ELR (cell line): Measurements from ENCODE around the gene SPTLC3.

Experiments
- DNase-seq: peaks from one replicate; pipeline ENCODE4 v3.0.0-alpha.2; 2015; ENCODE audit warnings: low read depth

Gene SPTLC3

DNA sequence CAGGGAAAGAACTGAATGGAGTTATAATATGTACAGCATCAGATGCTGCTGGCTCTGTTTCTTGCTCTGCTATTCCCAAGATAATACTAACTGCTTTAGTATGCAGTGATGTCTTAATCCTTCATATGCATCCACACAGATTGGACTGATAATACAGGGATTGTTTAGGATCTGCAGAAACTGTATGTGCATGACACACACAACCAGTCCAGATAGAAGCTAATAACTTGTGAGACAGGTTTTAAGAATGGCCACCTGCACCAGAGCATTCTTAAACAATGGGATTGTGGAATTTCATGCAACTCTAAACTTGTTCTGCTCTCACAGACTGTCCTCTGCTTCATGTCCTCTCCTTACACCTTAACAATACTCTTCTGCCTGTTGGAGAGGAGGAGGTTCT lies 90.9 kb downstream of the SPTLC3 start:
- no peak for DNase-seq

GRCh38 chr20:13101276-13101675 lies 92.5 kb downstream of the SPTLC3 start:
- peak; percentile 20 for DNase-seq

DNA sequence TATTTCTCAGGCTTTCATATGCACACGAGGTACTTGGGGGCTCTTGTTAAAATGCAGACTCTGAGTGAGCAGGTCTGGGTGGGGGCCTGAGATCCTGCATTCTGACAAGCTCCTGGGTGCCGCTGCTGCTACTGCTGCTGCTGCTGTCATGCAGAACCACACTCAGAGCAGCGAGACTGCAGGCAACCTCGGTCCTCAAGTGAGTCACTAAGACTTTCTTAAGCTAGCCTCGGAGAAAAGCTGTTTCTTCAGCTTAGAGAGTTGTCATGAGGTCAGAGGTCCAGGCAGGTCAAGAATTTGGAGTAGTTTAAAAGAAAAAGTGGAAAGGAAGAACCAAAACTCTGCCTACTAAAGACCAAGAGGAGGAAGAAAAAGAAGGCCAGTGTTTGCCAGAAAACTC lies 92.9 kb downstream of the SPTLC3 start:
- peak; percentile 63 for DNase-seq

DNA sequence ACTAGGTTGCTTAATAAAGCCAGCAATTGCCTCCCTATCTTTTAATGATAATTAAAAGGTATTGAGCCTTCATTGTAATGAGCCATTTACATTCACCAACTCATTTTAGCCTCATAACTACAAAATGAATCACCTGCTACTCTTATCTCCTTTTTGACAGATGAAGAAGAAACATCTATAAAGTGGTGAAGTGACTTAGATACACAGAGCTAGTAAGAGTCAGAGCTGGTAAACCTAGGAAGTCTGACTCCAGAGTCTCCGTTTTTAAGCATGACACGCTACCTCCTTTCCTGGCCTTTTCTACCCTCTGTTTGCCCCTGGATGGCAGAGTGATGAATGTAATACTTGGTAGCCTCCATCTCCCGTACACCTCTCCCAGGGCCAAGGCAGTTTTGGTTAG lies 93.5 kb downstream of the SPTLC3 start:
- DNase-seq = no peak

DNA sequence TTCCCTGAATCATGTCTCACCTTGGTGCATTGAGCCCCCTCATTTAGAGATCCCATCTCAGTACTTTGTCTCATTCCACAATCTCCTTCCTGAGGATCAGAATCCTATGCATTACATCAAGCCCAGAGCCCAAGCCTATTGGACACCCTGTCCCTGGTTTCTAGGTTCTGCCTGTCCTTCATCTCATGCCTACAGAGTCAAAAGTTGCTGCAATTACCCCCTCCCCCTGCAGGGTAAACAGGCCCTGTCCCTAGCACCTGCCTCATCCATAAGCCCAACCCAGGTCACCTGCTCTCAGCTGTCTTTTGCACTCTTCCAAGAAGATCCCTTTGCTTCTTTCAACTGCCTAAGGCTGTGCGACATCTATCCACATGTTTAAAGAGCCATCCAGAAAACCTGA lies 93.9 kb downstream of the SPTLC3 start:
- no peak for DNase-seq

DNA sequence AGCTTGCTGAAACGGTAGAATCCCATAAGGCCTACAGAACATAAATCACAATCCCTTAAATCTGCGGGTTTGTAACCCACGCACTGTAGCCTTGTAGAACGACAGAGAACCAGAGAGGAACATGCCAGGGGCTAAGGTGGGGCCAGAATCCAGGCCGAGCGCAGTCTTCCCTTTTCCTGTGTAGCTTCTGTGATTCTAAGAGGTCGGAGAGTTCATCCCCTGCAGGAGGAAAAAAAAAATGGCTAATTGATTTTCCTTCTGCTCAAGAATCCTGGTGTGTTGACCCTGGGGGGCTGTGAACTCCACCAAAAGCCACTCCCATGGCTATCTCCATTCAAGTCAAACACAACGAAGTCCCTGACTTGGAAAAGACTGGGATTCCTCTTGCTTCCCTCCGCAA lies 96.3 kb downstream of the SPTLC3 start:
- no peak for DNase-seq

DNA sequence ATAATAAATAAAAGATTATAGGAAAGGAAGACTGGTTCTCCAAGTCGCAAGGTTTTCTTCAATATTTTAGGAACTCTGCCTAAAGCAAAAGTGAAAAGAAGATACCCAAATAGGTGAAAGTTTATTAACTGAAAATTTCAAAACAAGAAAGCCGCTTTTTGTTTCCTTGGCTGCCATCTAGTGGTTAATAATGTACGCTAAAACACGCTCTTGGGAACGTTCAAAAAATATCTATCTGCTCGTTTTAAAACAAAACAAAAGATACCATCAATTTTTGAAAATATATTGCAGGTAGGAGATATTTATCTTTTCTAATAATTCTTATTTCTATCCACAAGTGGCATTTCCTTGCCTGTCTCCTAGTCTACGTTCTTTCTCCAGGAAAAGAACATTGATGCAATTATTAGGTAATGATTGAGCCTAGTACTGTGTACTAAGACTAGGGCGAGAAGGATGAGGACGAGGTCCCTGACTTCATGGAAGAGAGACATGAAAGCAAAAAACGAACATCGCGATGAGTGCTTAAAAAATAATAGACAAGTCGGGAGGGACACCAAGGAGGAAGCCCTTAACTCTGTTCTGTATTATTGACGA lies 97.2 kb downstream of the SPTLC3 start:
- DNase-seq = peak; percentile 58

DNA sequence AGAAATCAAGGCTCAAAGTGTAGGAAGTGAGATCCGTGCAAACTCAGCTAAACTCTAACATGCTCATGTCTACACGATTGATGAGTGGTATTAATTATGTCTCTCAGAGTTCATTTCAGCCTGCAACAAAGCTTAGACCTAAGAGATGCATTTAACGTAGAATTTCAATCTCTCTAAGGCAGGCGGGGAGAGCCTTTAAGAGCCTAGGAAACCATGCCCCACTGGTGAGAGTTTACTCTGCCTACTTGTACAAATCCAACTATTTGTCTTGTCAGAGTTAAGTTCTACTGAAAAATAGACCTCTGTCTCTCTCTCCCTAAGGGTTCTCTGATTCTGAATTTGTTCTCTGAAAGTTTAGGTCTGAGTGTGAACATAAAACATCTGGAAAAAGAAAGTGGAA lies 100.9 kb downstream of the SPTLC3 start:
- no peak for DNase-seq

DNA sequence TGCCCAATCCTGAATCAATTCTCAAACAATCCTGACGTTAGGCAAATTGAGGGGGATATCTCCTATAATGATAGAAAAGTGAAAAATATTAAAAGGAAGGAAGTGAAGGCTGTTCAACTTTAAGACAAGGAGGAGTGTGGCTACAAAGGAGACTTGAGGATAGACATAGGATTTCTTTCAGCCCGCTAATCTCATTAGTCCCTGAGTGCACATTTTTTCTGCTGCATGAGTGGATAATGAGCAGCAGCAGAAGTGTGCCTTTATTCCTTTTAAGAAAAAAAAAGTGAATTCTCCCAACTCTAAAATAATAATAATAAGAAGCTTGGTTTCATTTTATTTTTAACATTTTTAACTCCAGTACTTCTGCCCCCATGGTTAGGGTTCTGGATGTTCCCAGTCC lies 102.0 kb downstream of the SPTLC3 start:
- no peak for DNase-seq

- DNase-seq = no peak
Observed at GRCh38 chr20:13111249-13111911, 102.6 kb downstream of the SPTLC3 start.

DNA sequence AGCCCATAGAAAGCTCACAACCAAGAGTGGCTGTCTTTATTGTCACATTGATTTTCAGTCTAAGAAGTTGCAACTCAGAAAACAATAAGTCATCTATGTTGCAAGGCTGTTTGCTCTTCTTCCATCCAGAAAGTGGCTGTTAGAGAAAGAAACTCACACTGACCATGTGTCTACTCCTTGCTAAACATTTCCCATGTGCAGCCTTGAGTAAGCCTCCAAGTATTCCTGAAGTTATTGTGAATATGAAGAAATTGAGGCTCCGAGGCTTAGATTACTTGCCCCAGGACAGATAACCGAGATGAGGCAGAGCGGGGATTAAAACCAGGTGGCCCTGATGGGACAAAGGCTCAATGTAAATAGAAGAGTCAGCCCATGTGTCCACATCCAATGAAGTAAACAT lies 105.0 kb downstream of the SPTLC3 start:
- DNase-seq = no peak

- DNase-seq = no peak
Observed at GRCh38 chr20:13117200-13117599, 108.4 kb downstream of the SPTLC3 start.

DNA sequence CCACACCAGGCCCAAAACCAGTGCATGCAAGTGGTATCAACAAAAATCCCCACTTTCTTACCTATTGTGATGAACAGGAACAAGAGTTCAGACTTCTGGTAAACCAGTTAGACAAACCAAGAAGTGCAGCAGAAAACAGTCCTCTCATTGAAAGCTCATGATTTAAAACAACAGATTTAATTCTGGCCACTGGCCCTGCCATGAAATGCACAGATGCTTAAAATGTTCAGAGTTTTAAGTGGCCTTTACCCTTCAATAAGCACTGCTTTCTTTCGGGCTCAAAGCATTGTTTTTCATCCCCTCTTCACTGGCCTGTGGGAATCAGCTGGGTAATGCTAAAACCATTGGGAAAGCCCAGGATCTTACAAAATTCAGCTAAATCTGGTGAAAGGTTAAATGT lies 109.9 kb downstream of the SPTLC3 start:
- no peak for DNase-seq

- DNase-seq = peak; percentile 66
Observed at GRCh38 chr20:13119583-13119982, 110.8 kb downstream of the SPTLC3 start.

DNA sequence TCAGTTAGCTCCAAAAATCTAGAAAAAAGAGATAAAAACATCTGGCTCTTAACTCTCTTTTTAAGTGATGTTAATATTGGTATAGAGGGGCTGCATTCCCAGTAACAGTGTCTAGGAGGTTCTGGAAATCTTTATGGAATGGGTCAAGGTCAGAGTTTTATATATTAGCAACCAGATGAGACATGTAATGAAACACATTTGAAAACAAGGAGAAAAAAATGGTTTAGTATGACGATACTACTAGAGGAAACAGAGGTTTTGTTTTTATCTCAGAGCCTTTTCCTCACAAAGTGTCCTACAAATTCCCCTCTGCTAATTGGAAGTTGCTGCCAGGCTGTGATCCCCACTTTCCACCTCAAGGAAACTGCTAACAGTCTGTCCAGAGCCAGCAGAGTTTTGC lies 111.7 kb downstream of the SPTLC3 start:
- no peak for DNase-seq

DNA sequence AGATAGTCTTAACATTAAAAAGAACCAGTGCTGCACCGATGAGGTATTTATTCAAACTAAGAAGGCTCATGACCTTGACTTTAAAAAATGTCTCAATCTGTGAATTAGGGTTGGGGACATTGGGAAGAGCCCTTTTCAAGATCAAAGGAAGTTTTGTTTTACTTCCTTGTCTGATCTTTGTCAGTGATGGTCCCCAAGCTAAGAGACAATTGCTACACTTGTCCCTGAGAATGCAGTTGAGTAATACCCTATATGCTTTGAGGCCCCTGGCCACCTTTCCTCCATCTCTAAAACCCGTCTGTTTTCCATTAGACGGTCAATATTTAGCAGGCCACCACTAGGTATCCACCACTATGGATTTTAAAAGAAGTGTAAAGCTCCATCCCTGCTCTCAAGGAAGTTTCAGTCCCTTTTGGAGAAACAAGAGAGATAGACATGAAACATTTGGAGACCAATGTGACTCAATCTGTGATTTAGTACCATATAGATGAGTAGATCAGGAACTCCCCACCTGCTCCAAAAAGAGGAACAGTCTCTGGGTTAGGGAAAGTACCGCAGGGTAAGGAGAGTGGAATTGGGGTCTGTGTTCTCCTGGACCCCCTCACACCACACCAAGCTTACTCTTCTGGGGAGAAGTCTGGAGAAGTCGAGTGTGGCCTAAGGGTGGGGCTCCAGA lies 113.2 kb downstream of the SPTLC3 start:
- no peak for DNase-seq

GRCh38 chr20:13125486-13125885 lies 116.7 kb downstream of the SPTLC3 start:
- DNase-seq = no peak

GRCh38 chr20:13128173-13128572 lies 119.4 kb downstream of the SPTLC3 start:
- DNase-seq = no peak

DNA sequence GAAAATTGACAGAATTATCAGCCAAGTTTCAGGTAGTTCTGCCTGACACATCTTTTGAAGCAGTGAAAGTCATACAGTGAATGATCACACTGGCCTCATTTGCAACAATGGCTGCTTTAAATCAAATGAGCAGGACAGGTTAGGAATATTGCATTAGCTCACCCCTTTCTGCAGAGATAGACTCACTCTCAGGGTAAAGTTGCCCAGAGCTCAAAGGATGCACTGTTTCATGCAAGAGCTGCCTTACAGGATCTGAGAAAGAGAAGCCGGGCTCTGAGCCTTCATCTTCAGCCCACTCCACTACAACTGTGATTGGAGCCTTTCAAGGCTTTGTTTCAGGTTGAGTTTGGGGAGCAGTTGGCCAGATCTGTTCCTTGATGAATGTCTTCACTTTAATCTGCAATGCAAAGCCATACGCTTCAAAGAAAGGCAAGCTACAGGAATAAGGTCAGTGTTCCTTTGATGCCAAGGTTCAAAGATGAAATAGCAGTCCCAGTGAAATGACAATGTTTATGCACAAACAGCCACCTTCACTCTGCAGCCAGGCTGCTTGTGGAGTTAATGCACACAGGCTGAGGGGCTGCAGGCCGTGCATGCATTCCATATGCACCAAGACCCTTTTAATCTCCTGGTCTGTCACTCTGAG lies 121.4 kb downstream of the SPTLC3 start:
- DNase-seq = no peak

- no peak for DNase-seq
Observed at GRCh38 chr20:13130707-13131103, 121.9 kb downstream of the SPTLC3 start.

DNA sequence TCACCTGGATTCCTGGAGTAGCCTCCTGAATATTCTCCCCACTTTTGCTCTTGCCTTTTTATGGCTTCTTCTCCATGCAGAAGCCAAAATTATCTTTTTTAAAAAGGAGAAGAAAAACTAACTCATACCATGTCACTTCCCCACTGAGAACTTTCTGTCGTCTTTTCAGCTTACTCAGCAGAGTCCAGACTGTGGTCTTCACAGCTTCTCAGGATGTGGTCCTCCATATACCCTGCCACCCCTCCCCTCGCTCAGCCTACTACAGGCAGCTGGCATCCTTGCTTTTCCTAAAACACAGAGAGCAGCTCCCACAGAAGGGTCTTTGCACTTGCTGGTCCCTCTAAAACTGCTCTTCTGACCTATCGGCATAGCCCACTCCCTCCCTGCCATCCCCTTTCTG lies 122.9 kb downstream of the SPTLC3 start:
- no peak for DNase-seq

GRCh38 chr20:13139459-13140150 lies 130.8 kb downstream of the SPTLC3 start:
- DNase-seq = peak; percentile 2

DNA sequence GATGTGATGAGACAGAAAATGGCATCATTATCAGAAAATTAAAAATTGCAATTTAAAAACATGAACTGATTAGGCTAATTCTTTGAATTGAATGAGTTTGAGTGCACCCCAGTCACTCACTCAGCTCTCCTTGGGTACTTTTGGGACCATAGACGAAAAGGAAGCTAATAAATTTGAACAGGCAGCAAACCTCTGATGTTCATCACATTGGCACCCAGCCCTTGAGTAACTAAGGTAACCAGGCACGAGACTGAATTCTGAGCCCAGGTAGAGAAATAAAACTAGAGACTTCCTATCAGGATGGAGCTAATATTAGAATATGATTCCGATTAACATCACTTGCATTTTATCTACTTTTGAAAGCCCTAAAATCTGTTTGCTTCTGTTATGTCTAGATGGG lies 131.4 kb downstream of the SPTLC3 start:
- DNase-seq = no peak
